22Rv1 (cell line): ENCODE results near the gene BABAM2.
"Not testable (repeated sequence)": the region's sequence is repeated elsewhere in the genome, so short reads cannot be mapped to it uniquely, and the experiment has no call there.

Source experiments
- H3K27ac ChIP-seq: fragments of 450-650 bp; 2 replicates; pipeline ENCODE4 v1.5.1; 2017
- CTCF ChIP-seq: fragments of 450-650 bp; IDR thresholded peaks from 2 replicates; pipeline ENCODE4 v1.5.1; 2017; ENCODE audit warnings: mild to moderate bottlenecking
- ZFX ChIP-seq: fragments of 450-650 bp; IDR thresholded peaks from 2 replicates; pipeline ENCODE4 v1.6.1; 2017; ENCODE audit warnings: antibody characterized with exemption, borderline replicate concordance

The BABAM2 gene

GRCh38 chr2:27854229-27854862 is 36.2 kb upstream of the BABAM2 start:
- TF ChIP-seq CTCF: no peak

GRCh38 chr2:27855476-27855875 is 35.1 kb upstream of the BABAM2 start:
- H3K27ac ChIP-seq: no peak overlapping the region
- TF ChIP-seq CTCF: no peak
- TF ChIP-seq ZFX: no peak

More at GRCh38 chr2:27854229-27854862, 36.2 kb upstream of the BABAM2 start:
- H3K27ac ChIP-seq: no peak overlapping the region

GRCh38 chr2:27856386-27856785 is 34.1 kb upstream of the BABAM2 start:
- no peak for TF ChIP-seq ZFX
- TF ChIP-seq CTCF: no peak
- no peak overlapping the region for H3K27ac ChIP-seq

GRCh38 chr2:27856956-27857355 is 33.6 kb upstream of the BABAM2 start:
- no peak overlapping the region for H3K27ac ChIP-seq
- no peak for TF ChIP-seq ZFX
- no peak for TF ChIP-seq CTCF

GRCh38 chr2:27857417-27858172 is 32.9 kb upstream of the BABAM2 start:
- H3K27ac ChIP-seq: no peak overlapping the region
- TF ChIP-seq CTCF (no peak), ZFX (no peak)

- H3K27ac ChIP-seq: no peak overlapping the region
- TF ChIP-seq ZFX (no peak), CTCF (no peak)
Measured at GRCh38 chr2:27860111-27860510, 30.4 kb upstream of the BABAM2 start.

GRCh38 chr2:27863146-27863545 is 27.4 kb upstream of the BABAM2 start:
- H3K27ac ChIP-seq: no peak overlapping the region
- TF ChIP-seq CTCF (no peak), ZFX (no peak)

GRCh38 chr2:27863955-27864354 is 26.6 kb upstream of the BABAM2 start:
- not testable (repeated sequence) for H3K27ac ChIP-seq
